Measurements from ENCODE around the gene SPATA24.

Gene SPATA24

GRCh38 chr5:139395844-139396640 is 7.8 kb downstream of the SPATA24 start:
- TF ChIP-seq, protein P1, sequence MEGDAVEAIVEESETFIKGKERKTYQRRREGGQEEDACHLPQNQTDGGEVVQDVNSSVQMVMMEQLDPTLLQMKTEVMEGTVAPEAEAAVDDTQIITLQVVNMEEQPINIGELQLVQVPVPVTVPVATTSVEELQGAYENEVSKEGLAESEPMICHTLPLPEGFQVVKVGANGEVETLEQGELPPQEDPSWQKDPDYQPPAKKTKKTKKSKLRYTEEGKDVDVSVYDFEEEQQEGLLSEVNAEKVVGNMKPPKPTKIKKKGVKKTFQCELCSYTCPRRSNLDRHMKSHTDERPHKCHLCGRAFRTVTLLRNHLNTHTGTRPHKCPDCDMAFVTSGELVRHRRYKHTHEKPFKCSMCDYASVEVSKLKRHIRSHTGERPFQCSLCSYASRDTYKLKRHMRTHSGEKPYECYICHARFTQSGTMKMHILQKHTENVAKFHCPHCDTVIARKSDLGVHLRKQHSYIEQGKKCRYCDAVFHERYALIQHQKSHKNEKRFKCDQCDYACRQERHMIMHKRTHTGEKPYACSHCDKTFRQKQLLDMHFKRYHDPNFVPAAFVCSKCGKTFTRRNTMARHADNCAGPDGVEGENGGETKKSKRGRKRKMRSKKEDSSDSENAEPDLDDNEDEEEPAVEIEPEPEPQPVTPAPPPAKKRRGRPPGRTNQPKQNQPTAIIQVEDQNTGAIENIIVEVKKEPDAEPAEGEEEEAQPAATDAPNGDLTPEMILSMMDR (IDR thresholded peaks at IDR 0.05; ENCODE audit: low read depth, low read length) = no peak
- DNase-seq (ENCODE audit: low read depth in 2 of 2) = peak in 1 of 2 donors; percentile 36
- H3K4me3 ChIP-seq (replicated peaks in 1 of 2; ENCODE audit: low read depth in 2 of 2, low read length in 2 of 2) = no peak overlapping the region

- TF ChIP-seq, protein P1 (IDR thresholded peaks at IDR 0.05; ENCODE audit: low read depth, low read length) = no peak
- DNase-seq (ENCODE audit: low read depth in 2 of 2) = no peak
- peak within 1 kb of the TSS; percentile 29 to 41 for H3K4me3 ChIP-seq (replicated peaks in 1 of 2; ENCODE audit: low read depth in 2 of 2, low read length in 2 of 2)
Observed at GRCh38 chr5:139394654-139395566, 9.0 kb downstream of the SPATA24 start, which contains the start of gene PROB1. Gene PROB1 (minus strand): TSS chr5:139395104. CDS start chr5:139395081, 23 bp downstream.

DNA sequence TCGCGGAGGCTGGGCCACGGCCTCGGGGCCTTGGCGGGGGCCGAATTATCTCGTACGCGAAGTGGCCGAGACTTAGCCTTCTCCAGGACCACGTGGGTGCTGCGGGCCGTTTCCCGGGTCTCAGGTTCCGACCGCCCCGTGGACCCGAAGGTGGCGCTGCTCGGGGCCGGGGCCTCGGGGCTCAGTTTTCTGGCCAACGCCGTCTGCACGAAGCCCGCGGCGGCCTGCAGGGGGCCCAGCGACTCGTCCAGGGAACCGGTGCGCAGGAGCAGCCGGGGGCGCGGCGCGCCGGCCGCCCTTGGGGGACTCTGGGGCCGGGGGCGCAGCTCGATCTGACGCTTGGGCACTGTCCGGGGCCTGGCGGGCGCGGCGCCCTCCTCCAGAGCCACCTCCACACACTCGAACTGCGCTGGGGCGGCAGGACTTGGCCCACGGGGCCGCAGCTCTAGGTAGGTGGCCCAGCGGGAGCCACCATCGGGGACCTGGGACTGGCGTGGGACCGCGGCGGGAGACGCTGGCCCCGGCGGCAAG is 9.7 kb downstream of the SPATA24 start:
- DNase-seq (ENCODE audit: low read depth in 2 of 2) = peak; percentile 25 to 35
- H3K4me3 ChIP-seq (replicated peaks in 1 of 2; ENCODE audit: low read depth in 2 of 2, low read length in 2 of 2) = peak overlapping the region; percentile 29 to 41
- TF ChIP-seq, protein P1 (IDR thresholded peaks at IDR 0.05; ENCODE audit: low read depth, low read length) = peak; percentile 29

- H3K4me3 ChIP-seq (replicated peaks in 1 of 2; ENCODE audit: low read depth in 2 of 2, low read length in 2 of 2) = peak overlapping the region; percentile 18 to 28
- TF ChIP-seq, protein P1 (IDR thresholded peaks at IDR 0.05; ENCODE audit: low read depth, low read length) = no peak
- DNase-seq (ENCODE audit: low read depth in 2 of 2) = no peak
Observed at GRCh38 chr5:139393497-139394122, 10.3 kb downstream of the SPATA24 start.

- H3K4me3 ChIP-seq (replicated peaks in 1 of 2; ENCODE audit: low read depth in 2 of 2, low read length in 2 of 2) = peak overlapping the region in 1 of 2 donors; percentile 26
- peak in 1 of 2 donors; percentile 56 for DNase-seq (ENCODE audit: low read depth in 2 of 2)
- TF ChIP-seq, protein P1 (IDR thresholded peaks at IDR 0.05; ENCODE audit: low read depth, low read length) = peak; percentile 34
Observed at GRCh38 chr5:139392678-139393496, 11.0 kb downstream of the SPATA24 start.

Measured in cardiac fibroblast (primary cell).